Measurements from ENCODE around the gene B4GALNT4. TPM values are rescaled to one million over a fixed set of nuclear protein-coding genes. Genes with fewer than 3 reads are reported as not detected.

The B4GALNT4 gene
- total and polyA plus RNA-seq, 2 of the 13 experiments (the other 11 are each of a cell fraction or from before 2014, with no cell fraction given): 30.5 to 50.1 TPM

- in situ Hi-C loops (cut with HindIII; ENCODE audit: extremely low pct_ligation_motif_present, low pct_unique_long_range_greater_than_20kb): no loop called here
- Histone ChIP-seq H3K9ac (ENCODE audit: insufficient read depth, low read depth, low read length) (no peak overlapping the region), H3K79me2 (ENCODE audit: insufficient read depth, low read length) (no peaks in the 10 kb centered on the region), H3K36me3 (replicated peaks in 1 of 2; ENCODE audit: control insufficient read depth in 1 of 2, insufficient read depth in 2 of 2, low read length in 2 of 2) (no peaks in the 10 kb centered on the region), H3K27me3 (ENCODE audit: control insufficient read depth in 1 of 2, insufficient read depth in 2 of 2, low read length in 2 of 2) (peaks cover 2 to 10% of the 10 kb centered on the region in 2 experiments; a peak in 1 of 5 replicates), H3K4me1 (ENCODE audit: insufficient read depth, low read length) (peaks cover 61% of the 10 kb centered on the region), H2AFZ (ENCODE audit: low read length) (no peak overlapping the region), H4K20me1 (ENCODE audit: insufficient read depth, low read length) (no peaks in the 10 kb centered on the region), H3K9me3 (ENCODE audit: low read length) (no peaks in the 10 kb centered on the region), H3K27ac (ENCODE audit: extremely low read length, insufficient read depth, low read length) (no peak overlapping the region), H3K4me2 (ENCODE audit: low read depth, low read length) (no peak overlapping the region), H3K4me3 (replicated peaks in 1 of 3; ENCODE audit: insufficient read depth in 1 of 3, low read depth in 2 of 3, low read length in 3 of 3) (no peak overlapping the region)
- FAIRE-seq (no peak), ATAC-seq (no peak), DNase-seq (ENCODE audit: low spot score) (no peak)
- WGBS (ENCODE audit: low lambda C conversion rate): 17% methylated on average over 7 of the region's 14 CpGs
- POLR2A ChIA-PET: interaction anchor here (1.1 kb wide), 1 partner anchor 35 kb away, joined by 4 read pairs; no protein-coding TSS in a partner anchor
- intact Hi-C loops (cut with micrococcal nuclease; ENCODE audit: unreplicated experiment): no loop called here
- CTCF ChIA-PET (ENCODE audit: low intra/inter-chr PET ratio, low total read pairs): no interaction called here
- no TSS peak for BruUV-seq (replicated peaks)
- no peak for TF ChIP-seq ZSCAN29 (CRISPR knock-in tag; conservative IDR thresholded peaks at IDR 0.05)
- no peak for TF ChIP-seq ZNF710 (CRISPR knock-in tag; IDR thresholded peaks at IDR 0.05; ENCODE audit: borderline replicate concordance)
- no peak for TF ChIP-seq ZNF674 (CRISPR knock-in tag; IDR thresholded peaks at IDR 0.05; ENCODE audit: low read depth)
- TF ChIP-seq ZNF33B (CRISPR knock-in tag; IDR thresholded peaks at IDR 0.05): no peak
- no peak for TF ChIP-seq FOXP1 (IDR thresholded peaks at IDR 0.05)
- TF ChIP-seq FOXP1 (CRISPR knock-in tag; IDR thresholded peaks at IDR 0.05): no peak
- TF ChIP-seq HOXD1 (CRISPR knock-in tag; IDR thresholded peaks at IDR 0.05): no peak
- TF ChIP-seq ZNF530 (CRISPR knock-in tag; IDR thresholded peaks at IDR 0.05; ENCODE audit: low read depth): no peak
- TF ChIP-seq NR0B2 (CRISPR knock-in tag; IDR thresholded peaks at IDR 0.05): no peak
- TF ChIP-seq PCBP1 (IDR thresholded peaks at IDR 0.05; ENCODE audit: borderline replicate concordance, low read depth, low read length): 0 out of 2 replicates have a peak, but pooled peaks have one; percentile 46
- no peak for TF ChIP-seq SMC3 (IDR thresholded peaks at IDR 0.05; ENCODE audit: low read length)
- TF ChIP-seq SP1 (IDR thresholded peaks at IDR 0.05): no peak
- no peak for TF ChIP-seq SP1 (CRISPR knock-in tag; IDR thresholded peaks at IDR 0.05)
- TF ChIP-seq ZSCAN25 (CRISPR knock-in tag; IDR thresholded peaks at IDR 0.05): peak; percentile 97
- no peak for TF ChIP-seq PCBP2 (optimal IDR thresholded peaks at IDR 0.05; ENCODE audit: low read depth, low read length, poor library complexity, severe bottlenecking)
- no peak for TF ChIP-seq MXD1 (CRISPR knock-in tag; IDR thresholded peaks at IDR 0.05)
- no peak for TF ChIP-seq ARID5B (CRISPR knock-in tag; IDR thresholded peaks at IDR 0.05)
- TF ChIP-seq ZC3H13 (CRISPR knock-in tag; IDR thresholded peaks at IDR 0.05): no peak
These were observed 44.1 kb downstream of the B4GALNT4 start for GRCh38 chr11:413120-414081.
